Right lobe of liver (tissue), 6 donors: ENCODE results near the gene HOXA2. TPM values are rescaled to one million over a fixed set of nuclear protein-coding genes. Genes with fewer than 3 reads are reported as not detected.

Source experiments
- ATAC-seq, 4 donors: fragments of 200-7000 bp; cut with Tn5 transposase; one replicate each; pipeline ENCODE4 v1.9.1; 2020; ENCODE audit warnings: mild to moderate bottlenecking in 4 of 4, moderate library complexity in 4 of 4
- DNase-seq, 3 donors: peaks; one replicate each; pipeline ENCODE4 v3.0.0-alpha.2; 2020
- H3K27ac ChIP-seq, 3 donors: fragments of 200-600 bp; one replicate each; pipeline ENCODE4 v1.8.0; 2022
- H3K27me3 ChIP-seq, 2 donors: fragments of 200-600 bp; one replicate each; pipeline ENCODE4 v1.8.0; 2022
- H3K36me3 ChIP-seq, 4 donors: fragments of 200-600 bp; sonication (generic) in 1 of 4; one replicate each; pipeline versions ENCODE4 v1.5.1 to v1.8.0; 2017 to 2022; ENCODE audit warnings: control low read depth in 1 of 4
- H3K4me1 ChIP-seq, 4 donors: fragments of 200-600 bp; sonication (generic) in 1 of 4; one replicate each; pipeline versions ENCODE4 v1.5.1 to v1.8.0; 2017 to 2022; ENCODE audit warnings: control low read depth in 1 of 4
- H3K4me3 ChIP-seq, 3 donors: fragments of 200-600 bp; one replicate each; pipeline ENCODE4 v1.8.0; 2022
- H3K9me3 ChIP-seq, 4 donors: fragments of 200-600 bp; sonication (generic) in 1 of 4; one replicate each; pipeline versions ENCODE4 v1.5.1 to v1.8.0; 2017 to 2022; ENCODE audit warnings: control low read depth in 1 of 4
- CTCF ChIP-seq, 4 donors: fragments of 200-600 bp in 3 of 4; fragments of 450-650 bp in 1 of 4; IDR thresholded peaks; one replicate each; pipeline versions ENCODE4 v1.5.1 to v1.8.0; 2016 to 2022; ENCODE audit warnings: antibody characterized with exemption in 4 of 4, mild to moderate bottlenecking in 2 of 4
- POLR2A ChIP-seq: fragments of 450-650 bp; IDR thresholded peaks from one replicate; pipeline ENCODE4 v1.6.1; 2017; ENCODE audit warnings: antibody characterized with exemption, mild to moderate bottlenecking
- WGBS: methylation state at CpG from one replicate; pipeline ENCODE4 v1.1.6; 2018; ENCODE audit warnings: low coverage, low lambda C conversion rate; ENCODE audit not compliant: insufficient coverage; ENCODE audit errors: missing lambda C conversion rate; 5-methylcytosine and 5-hydroxymethylcytosine counted together
- intact Hi-C, 2 donors: fragments of 100-400 bp; cut with DNase I; formaldehyde crosslinking; loops; one replicate each; pipeline versions ENCODE4 v1.11.2 to v1.14.1; 2022
- total RNA-seq, 6 experiments: library from RNA; depleted of rRNA in 2 of 6; stranded (reverse); fragments of >200 nt in 2 of 6; fragmentation: NEBNext Ultra II Directional in 3 of 6; extraction: Animal tissue kit (Norgen Biotek cat#: 25700) in 3 of 6; gene quantifications; one replicate each; pipeline versions ENCODE4 v1.1.0 to v1.2.4, GENCODE V29; 2016 to 2023
- donor health status: DM: no; HTN: yes; CAD: no.
- donor health status: DM: no; HTN: no; CAD: no.
- donor health status: DM: no; HTN: no; CAD: no.
- donor health status: DM: no; HTN: yes; CAD: no.
- donor health status: DM: no; HTN: yes; CAD: no.

Gene HOXA2
- total RNA-seq, 6 experiments from 2014 or later, result 0.16 to 0.19 (median 0.17) TPM; not detected in 3

- Histone ChIP-seq H3K4me3 (no peak overlapping the region), H3K9me3 (no peaks in the 10 kb centered on the region), H3K4me1 (no peaks in the 10 kb centered on the region), H3K36me3 (no peaks in the 10 kb centered on the region), H3K27ac (no peak overlapping the region), H3K27me3 (peaks cover 0 to 37% of the 10 kb centered on the region in 2 donors)
- ATAC-seq, result no peak
- intact Hi-C loops, result no loop called here
- DNase-seq, result no peak
- no peak for TF ChIP-seq POLR2A
- TF ChIP-seq CTCF (IDR thresholded peaks at IDR 0.05), result no peak
- WGBS, result 17% methylated on average over 2 of the region's 2 CpGs
Observed at GRCh38 chr7:27128034-27128433, 25.6 kb upstream of the HOXA2 start.

- 15% methylated on average over 3 of the region's 3 CpGs for WGBS
- Histone ChIP-seq H3K27me3 (peaks cover 0 to 33% of the 10 kb centered on the region in 2 donors), H3K4me1 (peaks cover 0 to 11% (median 2%) of the 10 kb centered on the region in 4 donors), H3K9me3 (no peaks in the 10 kb centered on the region), H3K4me3 (no peak overlapping the region), H3K27ac (no peak overlapping the region), H3K36me3 (no peaks in the 10 kb centered on the region)
- intact Hi-C loops, result no loop called here
- ATAC-seq (no peak), DNase-seq (no peak)
- no peak for TF ChIP-seq POLR2A
- no peak for TF ChIP-seq CTCF (IDR thresholded peaks at IDR 0.05)
Observed at GRCh38 chr7:27126596-27127327, 24.3 kb upstream of the HOXA2 start.

- no peaks in the 10 kb centered on the region for H3K9me3 ChIP-seq
- DNase-seq (no peak), ATAC-seq (no peak)
- H3K4me3 ChIP-seq, result no peak overlapping the region
- peaks cover 0 to 12% (median 3%) of the 10 kb centered on the region in 4 donors for H3K4me1 ChIP-seq
- H3K27me3 ChIP-seq, result peaks cover 0 to 25% of the 10 kb centered on the region in 2 donors
- H3K36me3 ChIP-seq, result no peaks in the 10 kb centered on the region
- intact Hi-C loops, result no loop called here
- no peak for TF ChIP-seq POLR2A
- TF ChIP-seq CTCF (IDR thresholded peaks at IDR 0.05), result no peak
- 23% methylated on average over 5 of the region's 5 CpGs for WGBS
- H3K27ac ChIP-seq, result no peak overlapping the region
Observed at GRCh38 chr7:27125986-27126394, 23.5 kb upstream of the HOXA2 start.

GRCh38 chr7:27124902-27125689 is 22.6 kb upstream of the HOXA2 start:
- Histone ChIP-seq H3K27ac (no peak overlapping the region), H3K36me3 (no peaks in the 10 kb centered on the region), H3K9me3 (no peaks in the 10 kb centered on the region), H3K4me3 (no peak overlapping the region), H3K4me1 (peaks cover 0 to 18% (median 3%) of the 10 kb centered on the region in 4 donors), H3K27me3 (peaks cover 0 to 22% of the 10 kb centered on the region in 2 donors)
- ATAC-seq (no peak), DNase-seq (no peak)
- 46% methylated on average over 5 of the region's 8 CpGs for WGBS
- TF ChIP-seq CTCF (IDR thresholded peaks at IDR 0.05) (no peak), POLR2A (no peak)
- intact Hi-C loops, result no loop called here
